GM18907 (cell line): ENCODE results near the gene SLX4IP.

ENCODE experiments used
- ATAC-seq: cut with Tn5 transposase; IDR thresholded peaks from one replicate; pipeline ENCODE4 v1.9.1; 2021; ENCODE audit warnings: mild to moderate bottlenecking, moderate library complexity; ENCODE audit not compliant: unreplicated experiment

Gene SLX4IP

GRCh38 chr20:10428008-10428407, 7.1 kb upstream of the SLX4IP start:
- no peak for ATAC-seq

GRCh38 chr20:10429443-10429981, 5.6 kb upstream of the SLX4IP start:
- no peak for ATAC-seq

- no peak for ATAC-seq
Observed at GRCh38 chr20:10430000-10430466, 5.1 kb upstream of the SLX4IP start.

- no peak for ATAC-seq
Observed at GRCh38 chr20:10430704-10431103, 4.4 kb upstream of the SLX4IP start.

GRCh38 chr20:10432079-10432478, 3.0 kb upstream of the SLX4IP start:
- ATAC-seq = no peak

DNA sequence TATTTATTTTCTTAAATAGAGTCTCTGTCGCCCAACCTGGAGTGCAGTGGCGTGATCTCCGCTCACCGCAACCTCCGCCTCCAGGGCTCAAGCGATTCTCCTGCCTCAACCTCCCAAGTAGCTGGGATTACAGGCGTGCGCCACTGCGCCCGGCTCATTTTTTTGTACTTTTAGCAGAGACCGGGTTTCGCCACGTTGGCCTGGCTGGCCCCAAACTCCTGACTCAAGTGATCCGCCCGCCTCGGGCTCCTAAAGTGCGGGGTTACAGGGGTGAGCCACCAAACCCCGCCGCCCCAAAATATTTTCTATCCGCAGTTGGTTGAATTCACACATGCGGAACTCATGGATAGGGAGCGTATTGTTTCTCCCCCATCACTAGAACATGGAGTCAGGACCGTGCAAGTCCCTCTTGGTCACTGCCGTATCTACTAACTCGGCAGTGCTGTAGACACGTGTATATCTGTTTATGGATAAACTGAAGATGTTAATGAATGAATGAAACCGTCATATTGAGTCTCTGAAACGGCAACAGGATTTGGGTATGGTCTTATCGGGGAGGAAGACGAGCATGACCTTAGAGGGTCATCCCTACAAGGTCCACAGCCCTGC, 2.0 kb upstream of the SLX4IP start:
- no peak for ATAC-seq

DNA sequence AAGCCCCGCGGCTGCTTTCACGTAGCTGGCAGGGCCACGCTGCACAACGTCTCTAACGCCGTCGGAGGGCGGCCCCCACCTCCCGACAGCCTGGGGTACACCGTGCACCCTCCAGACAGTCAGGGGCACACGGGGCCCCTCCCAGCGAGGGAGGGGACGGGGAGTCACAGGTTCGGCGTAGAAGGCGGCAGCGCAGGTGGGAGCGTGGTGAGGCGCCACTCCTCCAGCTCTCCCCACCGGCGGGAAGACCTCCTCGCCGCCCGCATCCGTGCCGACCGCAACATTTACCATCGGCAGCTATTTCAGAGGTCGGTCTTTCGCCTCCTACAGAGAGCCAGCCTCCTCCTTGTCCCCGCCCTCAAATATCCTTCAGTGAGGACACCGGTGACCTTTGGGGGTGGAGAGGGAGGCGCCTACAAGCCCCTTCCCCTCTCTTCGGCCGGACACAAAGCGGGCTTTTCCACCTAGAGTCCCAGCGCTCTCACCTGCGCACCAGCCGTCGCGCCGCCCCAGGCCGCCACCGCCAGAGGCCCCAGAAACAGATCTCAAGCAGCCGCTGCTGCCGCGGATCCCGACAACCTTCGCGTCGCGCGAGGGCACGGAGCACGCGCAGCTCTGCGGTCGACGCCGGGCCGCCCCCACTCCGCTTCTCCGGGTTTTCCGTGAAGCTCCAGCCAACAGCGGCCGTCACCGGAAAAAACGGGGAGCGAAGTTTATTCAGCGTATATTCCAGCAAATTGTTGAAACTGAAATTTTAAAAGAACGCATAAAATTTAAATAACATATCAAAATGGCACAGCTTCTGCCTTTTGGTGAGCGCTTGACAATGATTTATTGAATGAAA, 1.3 kb upstream of the SLX4IP start, which contains the start of gene MKKS:
Gene MKKS (minus strand): TSS at position 600 of the 844 bp plus-strand sequence. CDS start 20,708 bp downstream, outside the sequence.
- ATAC-seq = peak; percentile 65

DNA sequence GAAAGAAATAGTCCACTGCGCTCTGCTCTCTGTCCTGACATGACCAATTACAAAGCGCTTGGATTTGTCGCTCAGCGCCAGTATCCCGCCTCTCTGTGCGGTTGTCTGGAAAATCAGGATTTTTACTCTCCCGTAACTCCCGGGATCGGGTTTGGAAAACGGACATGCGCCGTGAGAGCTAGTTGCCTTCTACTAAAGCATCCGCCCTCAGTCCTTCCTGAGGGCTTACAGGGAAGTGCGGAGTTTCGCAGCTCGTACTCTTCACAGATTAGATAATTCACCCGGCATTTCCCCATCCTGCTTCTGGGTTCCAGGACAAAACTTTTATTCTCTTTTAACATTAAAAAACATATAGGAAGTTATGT, 656 bp upstream of the SLX4IP start:
- ATAC-seq = peak; percentile 48

- ATAC-seq = no peak
Observed at GRCh38 chr20:10436053-10436699, 1.1 kb downstream of the SLX4IP start.

DNA sequence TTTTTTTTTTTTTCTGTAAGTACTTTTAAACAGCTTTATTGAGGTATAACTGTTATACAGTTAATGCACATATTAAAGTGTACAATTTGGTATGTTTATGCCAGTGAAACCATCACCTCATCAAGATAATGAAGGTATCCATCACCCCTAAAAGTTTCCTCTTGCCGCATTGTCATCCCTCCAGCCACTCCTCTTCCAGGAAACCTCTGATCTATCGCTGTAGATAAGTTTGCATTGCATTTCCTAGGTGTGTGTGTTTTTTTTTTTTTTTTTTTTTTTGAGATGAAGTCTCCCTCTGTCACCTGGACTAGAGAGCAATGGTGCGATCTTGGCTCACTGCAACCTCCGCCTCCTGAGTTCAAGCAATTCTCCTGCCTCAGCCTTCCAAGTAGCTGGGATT, 3.1 kb downstream of the SLX4IP start:
- no peak for ATAC-seq

DNA sequence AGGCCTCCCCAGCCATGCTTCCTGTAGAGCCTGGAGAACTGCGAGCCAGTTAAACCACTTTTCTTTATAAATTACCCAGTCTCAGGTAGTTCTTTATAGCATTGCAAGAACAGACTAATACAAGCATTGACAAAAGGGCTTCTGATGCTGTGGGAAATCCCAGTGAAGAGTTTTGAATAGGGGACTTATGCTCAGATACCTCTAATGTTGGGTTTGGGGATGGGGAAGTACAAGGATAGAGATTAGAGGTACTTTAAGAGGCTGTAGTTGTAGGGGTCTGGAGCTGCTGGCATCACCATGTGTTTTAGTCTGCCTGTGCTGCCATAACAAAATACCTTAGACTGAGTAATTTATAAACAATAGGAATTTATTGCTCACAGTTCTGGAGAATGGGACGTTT, 8.8 kb downstream of the SLX4IP start:
- no peak for ATAC-seq

- ATAC-seq = no peak
Observed at GRCh38 chr20:10445758-10446157, 10.7 kb downstream of the SLX4IP start.

- ATAC-seq = peak; percentile 98
Observed at GRCh38 chr20:10447028-10447427, 11.9 kb downstream of the SLX4IP start.

DNA sequence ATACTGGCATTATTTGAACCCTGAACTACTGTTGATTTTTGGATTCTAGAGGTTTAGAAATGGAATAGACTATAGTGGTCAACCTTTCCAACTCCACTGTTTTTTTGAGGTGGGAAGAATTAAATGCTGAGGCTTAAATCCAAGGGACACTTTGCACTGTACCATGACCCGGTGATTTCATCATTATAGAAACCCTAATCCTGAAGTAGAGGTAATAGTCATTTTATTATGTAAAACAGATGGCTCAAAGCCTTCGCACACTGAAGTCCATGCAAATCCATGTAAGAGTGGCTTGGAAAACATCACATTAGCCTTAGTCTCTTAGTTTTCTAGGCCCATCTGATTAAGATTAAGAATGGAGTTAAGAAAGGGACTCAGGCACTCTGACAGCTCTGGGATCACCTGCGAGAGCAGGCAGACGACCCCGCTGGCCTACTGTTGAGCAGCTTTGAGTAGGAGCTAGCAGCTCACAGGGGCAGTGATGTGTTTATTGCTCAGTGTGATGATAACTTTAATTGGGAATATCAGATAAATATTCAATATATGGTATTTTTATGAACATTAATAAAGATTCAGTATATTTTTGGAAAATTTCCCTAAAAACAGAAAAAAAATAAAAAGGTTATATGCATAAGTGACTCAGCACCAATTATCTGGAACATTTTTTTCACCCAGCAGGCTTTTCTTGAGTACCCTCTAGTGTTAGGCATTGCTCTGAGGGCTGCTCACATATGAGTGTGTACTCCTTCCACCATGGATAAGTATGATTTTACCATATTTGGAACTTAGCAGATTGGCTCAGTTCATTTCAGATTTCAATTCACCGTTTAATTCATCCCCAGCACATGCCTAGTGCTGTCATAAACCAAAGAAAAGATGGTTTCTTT, 13.4 kb downstream of the SLX4IP start:
- ATAC-seq = no peak

- no peak for ATAC-seq
Observed at GRCh38 chr20:10449270-10449669, 14.2 kb downstream of the SLX4IP start.

- peak; percentile 91 for ATAC-seq
Observed at GRCh38 chr20:10453241-10453640, 18.1 kb downstream of the SLX4IP start.

DNA sequence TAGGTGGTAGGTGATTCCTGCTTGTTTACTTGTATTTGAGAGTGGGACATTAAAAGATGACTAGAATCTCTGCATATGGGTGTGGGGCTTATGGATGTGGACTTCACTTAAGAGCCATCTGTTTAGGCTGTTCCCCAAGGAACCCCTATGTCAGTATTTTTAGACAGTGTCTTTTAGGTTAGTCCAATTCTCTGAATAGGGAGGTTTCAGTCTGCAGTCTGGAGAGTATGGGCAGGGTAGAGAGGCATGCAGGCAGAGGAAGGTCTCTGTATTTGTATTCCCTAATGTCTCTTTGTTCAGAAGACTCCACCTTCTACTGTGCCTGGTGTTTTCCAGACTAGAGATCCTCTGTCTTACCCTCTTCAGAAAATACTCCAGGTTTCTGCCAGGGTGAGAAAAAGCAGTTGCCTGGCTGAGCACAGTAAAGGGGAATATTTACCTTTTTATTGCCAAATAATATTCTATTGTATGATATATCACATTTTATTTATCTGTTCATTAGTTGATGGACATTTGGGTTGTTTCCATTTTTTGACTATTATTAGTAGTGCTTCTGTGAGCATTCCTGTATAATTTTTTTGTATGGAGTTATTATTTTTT, 19.1 kb downstream of the SLX4IP start:
- ATAC-seq = peak; percentile 56

DNA sequence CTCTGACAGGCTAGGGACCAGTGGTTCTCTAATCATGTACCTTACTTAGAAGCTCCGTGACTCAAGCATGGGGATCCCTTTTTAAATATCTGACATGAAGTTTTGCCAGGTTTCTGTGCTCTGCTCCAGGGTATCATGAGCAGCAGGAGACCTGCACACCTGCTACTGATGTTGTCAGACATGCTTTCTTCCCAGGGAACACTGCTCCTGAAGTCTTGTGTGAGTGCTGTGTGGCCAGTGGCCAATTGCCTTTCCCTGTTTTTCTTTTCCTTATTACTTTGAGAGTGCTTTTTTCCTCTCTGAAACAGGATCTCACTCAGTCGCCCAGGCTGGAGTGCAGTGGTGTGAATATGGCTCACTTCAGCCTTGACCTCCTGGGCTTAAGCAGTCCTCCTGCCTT, 26.4 kb downstream of the SLX4IP start:
- ATAC-seq = no peak

DNA sequence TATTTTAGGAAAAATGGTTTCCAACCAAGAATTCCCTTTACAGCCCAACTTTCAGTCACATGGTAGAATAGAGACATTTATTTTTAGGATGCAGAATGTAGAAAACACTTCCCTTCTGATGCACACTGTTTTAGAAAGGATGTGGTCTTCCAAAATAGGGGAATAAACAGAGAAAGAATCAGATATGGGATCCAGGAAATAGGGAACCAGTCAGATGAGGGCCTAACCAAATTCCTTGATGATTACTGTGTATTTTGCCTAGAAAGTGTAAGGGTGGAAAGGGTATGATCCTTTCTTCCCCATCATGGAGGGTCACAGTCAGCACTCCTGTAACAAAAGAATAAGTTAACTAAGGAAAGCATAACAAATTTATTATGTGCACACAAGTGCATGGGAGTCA, 27.4 kb downstream of the SLX4IP start:
- no peak for ATAC-seq

GRCh38 chr20:10463622-10464021, 28.5 kb downstream of the SLX4IP start:
- ATAC-seq = no peak
